KMS-11 (cell line): ENCODE results near the gene IGFBP6.

Experiments
- H2AFZ ChIP-seq: fragments of 200-600 bp; sonication (generic); 2 replicates; pipeline ENCODE4 v1.6.1; 2016; ENCODE audit warnings: antibody characterized with exemption, mixed run types, low read depth
- H3K27ac ChIP-seq: fragments of 200-600 bp; sonication (generic); 2 replicates; pipeline ENCODE4 v1.6.1; 2016; ENCODE audit warnings: mild to moderate bottlenecking, mixed run types
- H3K27me3 ChIP-seq: fragments of 200-600 bp; sonication (generic); 2 replicates; pipeline ENCODE4 v1.6.1; 2017; ENCODE audit warnings: mild to moderate bottlenecking, low read depth, mixed run types, moderate library complexity; ENCODE audit not compliant: insufficient read depth
- H3K36me3 ChIP-seq: fragments of 200-600 bp; sonication (generic); 2 replicates; pipeline ENCODE4 v1.6.1; 2017; ENCODE audit warnings: mild to moderate bottlenecking, mixed run types; ENCODE audit not compliant: insufficient read depth
- H3K4me1 ChIP-seq: fragments of 200-600 bp; sonication (generic); 2 replicates; pipeline ENCODE4 v1.6.1; 2016; ENCODE audit warnings: mild to moderate bottlenecking, low read depth, mixed run types; ENCODE audit not compliant: poor library complexity, severe bottlenecking
- H3K4me2 ChIP-seq: fragments of 200-600 bp; sonication (generic); 2 replicates; pipeline ENCODE4 v1.7.0; 2016; ENCODE audit warnings: mild to moderate bottlenecking, mixed run types
- H3K4me3 ChIP-seq: fragments of 200-600 bp; sonication (generic); IDR thresholded peaks from 2 replicates; pipeline ENCODE4 v1.6.1; 2017; ENCODE audit warnings: low read depth, low read length, mixed read lengths; ENCODE audit not compliant: insufficient read depth
- H3K79me2 ChIP-seq: fragments of 200-600 bp; sonication (generic); 2 replicates; pipeline ENCODE4 v1.6.1; 2016; ENCODE audit warnings: low read depth, mixed run types; ENCODE audit not compliant: insufficient read depth
- H3K9ac ChIP-seq: fragments of 200-600 bp; sonication (generic); 2 replicates; pipeline ENCODE4 v1.6.1; 2016; ENCODE audit warnings: mild to moderate bottlenecking, mixed run types
- H4K20me1 ChIP-seq: fragments of 200-600 bp; sonication (generic); 2 replicates; pipeline ENCODE4 v1.6.1; 2016; ENCODE audit warnings: mild to moderate bottlenecking, mixed run types; ENCODE audit not compliant: insufficient read depth
- CTCF ChIP-seq: fragments of 200-600 bp; sonication (generic); conservative IDR thresholded peaks from 2 replicates; pipeline ENCODE4 v1.6.1; 2017; ENCODE audit warnings: low read depth, mild to moderate bottlenecking, antibody characterized with exemption, low read length, moderate library complexity, mixed read lengths

Gene IGFBP6

DNA sequence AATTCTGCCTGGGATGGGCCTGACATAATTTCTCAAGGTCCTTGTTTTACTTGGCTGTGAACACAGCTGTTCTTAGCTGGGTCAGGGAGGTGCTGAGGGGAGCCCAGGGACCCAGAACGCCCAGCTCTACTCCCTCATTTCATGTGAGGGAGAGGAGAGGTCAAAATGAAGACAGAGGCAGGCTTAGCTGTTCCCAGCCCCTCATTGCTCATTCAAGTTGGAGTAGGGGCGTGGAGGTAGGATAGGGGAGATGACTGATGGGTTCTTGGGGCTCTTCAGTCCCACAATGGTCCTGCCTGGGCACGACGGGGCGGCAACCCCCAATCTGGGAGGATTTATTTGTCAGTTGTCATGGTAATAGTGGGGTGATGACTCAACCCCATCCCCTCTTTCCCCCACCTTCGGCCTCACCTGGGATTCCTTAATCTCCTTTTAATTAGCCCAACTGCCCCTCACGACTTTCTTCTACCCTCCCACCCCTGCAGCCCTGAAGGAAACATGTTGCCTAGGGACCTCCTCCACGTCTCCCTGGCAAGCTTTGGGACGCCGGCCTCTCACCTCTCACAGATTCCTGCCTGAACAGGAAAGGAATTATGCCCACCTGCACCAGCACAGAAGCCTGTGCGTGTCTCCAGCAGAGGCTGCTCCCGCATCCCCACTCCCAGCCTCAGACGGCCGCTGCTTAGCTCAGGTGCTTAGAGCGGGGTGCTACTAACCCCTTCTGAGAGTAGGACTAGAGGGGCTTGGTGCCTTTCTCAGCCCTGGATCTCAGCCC is 28.5 kb upstream of the IGFBP6 start:
- Histone ChIP-seq H3K4me2 (no peak overlapping the region), H3K27me3 (no peaks in the 10 kb centered on the region), H3K27ac (no peak overlapping the region)

GRCh38 chr12:53069621-53070410 is 27.7 kb upstream of the IGFBP6 start:
- H4K20me1 ChIP-seq: no peaks in the 10 kb centered on the region
- H3K4me3 ChIP-seq: no peak overlapping the region
- no peak overlapping the region for H3K9ac ChIP-seq
- no peaks in the 10 kb centered on the region for H3K4me1 ChIP-seq
- no peak overlapping the region for H3K4me2 ChIP-seq
- no peaks in the 10 kb centered on the region; the same call in 1 of the 2 replicates for H3K36me3 ChIP-seq
- no peaks in the 10 kb centered on the region for H3K27me3 ChIP-seq
- no peaks in the 10 kb centered on the region for H3K79me2 ChIP-seq
- no peak overlapping the region for H3K27ac ChIP-seq
- no peak overlapping the region for H2AFZ ChIP-seq
- TF ChIP-seq CTCF: no peak

More for the DNA sequence above, 28.5 kb upstream of the IGFBP6 start:
- Histone ChIP-seq H2AFZ (no peak overlapping the region), H3K9ac (no peak overlapping the region), H3K4me3 (no peak overlapping the region), H3K79me2 (no peaks in the 10 kb centered on the region), H4K20me1 (no peaks in the 10 kb centered on the region), H3K4me1 (no peaks in the 10 kb centered on the region), H3K36me3 (no peaks in the 10 kb centered on the region)
- no peak for TF ChIP-seq CTCF

- Histone ChIP-seq H3K36me3 (no peaks in the 10 kb centered on the region; the same call in 1 of the 2 replicates), H3K9ac (no peak overlapping the region), H3K4me1 (no peaks in the 10 kb centered on the region), H3K27me3 (no peaks in the 10 kb centered on the region), H3K4me3 (no peak overlapping the region), H3K79me2 (0 out of 2 replicates have a peak, but pooled peaks cover 3% of the 10 kb centered on the region), H4K20me1 (no peaks in the 10 kb centered on the region), H2AFZ (no peak overlapping the region), H3K27ac (no peak overlapping the region), H3K4me2 (no peak overlapping the region)
- TF ChIP-seq CTCF: no peak
Measured at GRCh38 chr12:53070877-53071492, 26.5 kb upstream of the IGFBP6 start.

DNA sequence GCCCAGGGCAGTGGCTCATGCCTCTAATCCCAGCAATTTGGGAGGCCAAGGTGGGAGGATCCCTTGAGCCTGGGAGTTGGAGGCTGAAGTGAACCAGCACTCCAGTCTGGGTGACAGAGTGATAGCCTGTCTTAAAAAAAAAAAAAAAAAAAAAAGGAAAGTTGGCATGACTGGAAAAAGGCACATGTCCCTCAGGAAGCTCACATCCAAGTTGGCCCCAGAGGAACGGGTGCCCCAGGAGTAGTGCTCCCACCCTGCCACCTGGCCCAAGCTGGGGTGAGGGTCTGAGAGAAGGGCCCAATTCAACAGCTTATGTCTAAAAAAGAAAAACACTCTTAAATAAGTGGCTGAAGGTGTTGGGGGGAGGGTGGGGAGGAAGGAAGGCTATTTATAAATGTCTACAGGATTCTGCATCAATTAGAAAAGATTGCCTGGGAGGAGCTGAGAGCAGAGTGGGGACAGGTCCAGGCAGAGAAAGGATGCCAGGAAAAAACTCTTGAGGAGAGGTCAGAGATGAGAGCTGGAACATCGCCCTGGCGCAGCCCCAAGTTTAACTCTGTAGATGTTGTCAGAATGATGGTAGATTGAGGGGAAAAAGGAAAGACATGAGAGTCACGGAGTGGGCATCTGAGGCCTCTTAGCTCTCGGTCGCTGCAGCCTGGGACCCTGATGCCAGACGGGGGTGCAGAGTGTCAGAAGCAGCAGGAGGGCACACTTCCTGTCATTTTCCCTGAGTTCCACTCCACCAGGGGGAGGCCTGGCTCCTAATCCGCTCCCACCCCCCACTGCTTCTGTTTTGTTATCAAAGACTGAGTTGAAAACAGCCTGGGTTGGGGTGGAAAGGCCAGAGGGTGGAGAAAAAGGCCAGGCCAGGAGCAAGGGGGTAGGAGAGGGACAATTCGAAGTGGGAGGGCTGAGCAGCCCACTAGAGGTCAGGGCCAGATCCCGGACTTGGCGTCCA is 25.6 kb upstream of the IGFBP6 start:
- Histone ChIP-seq H3K36me3 (peaks cover 7% of the 10 kb centered on the region; the same call in 1 of the 2 replicates), H3K79me2 (0 out of 2 replicates have a peak, but pooled peaks cover 3% of the 10 kb centered on the region), H3K4me3 (no peak overlapping the region), H3K27me3 (no peaks in the 10 kb centered on the region), H3K4me1 (no peaks in the 10 kb centered on the region), H3K9ac (no peak overlapping the region), H3K4me2 (no peak overlapping the region), H2AFZ (no peak overlapping the region), H3K27ac (no peak overlapping the region), H4K20me1 (no peaks in the 10 kb centered on the region)
- no peak for TF ChIP-seq CTCF
